ENCODE results near the gene P2RY11. TPM values are rescaled to one million over a fixed set of nuclear protein-coding genes. Genes with fewer than 3 reads are reported as not detected.

P2RY11 gene
- total RNA-seq, 1 experiment from 2014 or later: 60.6 TPM

DNA sequence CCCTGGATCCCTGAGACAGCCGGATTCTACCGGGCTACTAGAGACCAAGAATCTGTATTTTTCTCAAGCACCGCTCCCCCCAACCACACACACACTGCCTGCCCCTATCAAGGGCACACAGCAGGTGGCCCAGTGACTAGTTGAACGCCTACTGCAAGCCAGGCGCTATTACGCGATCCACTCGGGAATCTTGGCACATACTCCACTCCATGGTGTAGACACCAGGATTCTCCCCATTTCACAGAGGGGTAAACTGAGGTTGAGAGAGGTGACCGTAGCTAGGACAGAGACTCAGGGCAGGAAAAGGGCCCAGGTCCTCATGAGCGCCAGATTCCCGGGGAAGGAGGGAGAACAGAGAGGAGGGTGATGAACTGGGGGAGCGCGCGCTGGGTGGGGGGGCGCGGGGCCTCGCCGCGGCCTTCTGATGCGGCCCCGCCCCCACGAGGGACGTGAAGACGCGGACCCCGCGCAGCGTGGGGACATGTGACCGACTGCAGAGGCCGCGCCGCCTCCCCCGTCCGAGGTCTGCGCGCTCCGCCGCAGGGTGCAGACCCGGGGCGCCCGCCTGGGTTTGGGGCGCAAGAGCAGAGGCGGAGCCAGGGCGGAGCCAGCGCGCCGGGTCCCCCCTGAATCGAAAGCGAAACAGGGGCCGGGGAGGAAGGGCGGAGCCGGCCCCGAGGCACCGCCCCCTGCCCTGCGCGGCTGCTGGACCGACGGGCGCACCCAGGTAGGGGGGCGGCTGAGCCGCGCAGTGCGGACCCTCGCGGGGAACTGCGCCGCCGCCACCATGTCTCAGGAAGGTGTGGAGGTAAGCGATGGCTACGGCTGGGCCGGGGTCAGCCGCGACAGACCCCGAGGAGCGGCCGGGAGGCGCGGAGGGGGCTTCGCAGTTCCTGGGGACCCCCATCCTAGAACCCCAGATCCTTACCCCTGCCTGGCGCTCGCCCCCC is 25.6 kb upstream of the P2RY11 start, which contains the start of gene SHFL:
Gene SHFL, plus strand, starts transcription at position 677 of the 950 bp plus-strand sequence. Its CDS starts 111 bp downstream, at position 788.
- no peak within 1 kb of the TSS for H2BK15ac ChIP-seq (ENCODE audit: low read depth, low read length)
- Mint-ChIP-seq H3K27me3 (ENCODE audit: low read depth) (peaks cover 20% of the 10 kb centered on the region), H3K4me1 (peaks cover 7 to 9% of the 10 kb centered on the region in 2 experiments; a peak in 2 of 4 replicates), H3K36me3 (ENCODE audit: insufficient read depth in 1 of 3, low read depth in 3 of 3) (peaks cover 2 to 5% (median 4%) of the 10 kb centered on the region in 3 experiments; a peak in 5 of 7 replicates), H3K27ac (no peak within 1 kb of the TSS), H3K9me3 (peaks cover 0 to 2% of the 10 kb centered on the region in 2 experiments; a peak in 1 of 5 replicates), H3K4me3 (peak within 1 kb of the TSS; percentile 75 to 90)
- H4K5ac ChIP-seq (ENCODE audit: insufficient read length, low read depth, low read length): no peak within 1 kb of the TSS
- no peak within 1 kb of the TSS for H4K91ac ChIP-seq (ENCODE audit: insufficient read length, low read depth, low read length)
- no peak within 1 kb of the TSS; the same call in 1 of the 2 replicates for H3K14ac ChIP-seq (ENCODE audit: insufficient read depth, low read length)
- no peak within 1 kb of the TSS for H2BK120ac ChIP-seq (ENCODE audit: low read depth, low read length, poor library complexity, severe bottlenecking)
- no peaks in the 10 kb centered on the region for H3K9me3 ChIP-seq (ENCODE audit: control insufficient read depth, low read depth, low read length)
- H2BK5ac ChIP-seq (ENCODE audit: insufficient read length, low read length): no peak within 1 kb of the TSS
- H2AFZ ChIP-seq (ENCODE audit: low read length): no peak within 1 kb of the TSS
- H2BK20ac ChIP-seq (ENCODE audit: low read depth, low read length, poor library complexity, severe bottlenecking): no peak within 1 kb of the TSS
- no peaks in the 10 kb centered on the region for H3K79me2 ChIP-seq (ENCODE audit: insufficient read depth, low read length)
- no peaks in the 10 kb centered on the region for H3K4me1 ChIP-seq (ENCODE audit: insufficient read depth, low read length)
- no peak within 1 kb of the TSS for H3K18ac ChIP-seq (ENCODE audit: insufficient read length, low read depth, low read length)
- H2AK5ac ChIP-seq (ENCODE audit: insufficient read length, low read length): no peak within 1 kb of the TSS
- no peak for TF ChIP-seq CTCF (conservative IDR thresholded peaks at IDR 0.05)
- H3K79me1 ChIP-seq (ENCODE audit: insufficient read depth, low read depth, low read length, poor library complexity, severe bottlenecking): no peaks in the 10 kb centered on the region
- H4K8ac ChIP-seq (replicated peaks; ENCODE audit: insufficient read length, low read depth, low read length): no peak within 1 kb of the TSS
- H3K23ac ChIP-seq (ENCODE audit: insufficient read length, low read depth, low read length): no peak within 1 kb of the TSS
- WGBS (ENCODE audit: extremely low coverage, insufficient read length, low lambda C conversion rate): no CpG with 5 or more reads among the region's 81 CpGs
- H3K23me2 ChIP-seq (ENCODE audit: insufficient read length, low read depth, low read length, poor library complexity, severe bottlenecking): peaks cover 10% of the 10 kb centered on the region
- H3K9ac ChIP-seq (ENCODE audit: extremely low read depth, insufficient read length, low read length): no peak within 1 kb of the TSS
- no peaks in the 10 kb centered on the region for H4K20me1 ChIP-seq (ENCODE audit: control insufficient read depth, insufficient read depth, insufficient read length)
- no peaks in the 10 kb centered on the region for H3K27me3 ChIP-seq (ENCODE audit: insufficient read depth, low read length)
- no peak within 1 kb of the TSS for H3K27ac ChIP-seq (ENCODE audit: insufficient read length, low read depth, low read length)
- no peak within 1 kb of the TSS for H3K56ac ChIP-seq (ENCODE audit: insufficient read length, low read depth, low read length)
- H3K4ac ChIP-seq (ENCODE audit: low read depth, low read length): no peak within 1 kb of the TSS
- H3T11ph ChIP-seq (ENCODE audit: low read length): no peak within 1 kb of the TSS
- H3K4me2 ChIP-seq (ENCODE audit: insufficient read depth, insufficient read length, low read length): peak within 1 kb of the TSS; percentile 77
- DNase-seq: peak; percentile 65
- no peak within 1 kb of the TSS for H2BK12ac ChIP-seq (ENCODE audit: insufficient read length, low read depth, low read length)
